Measurements from ENCODE around the gene SHLD3.
"Not testable (repeated sequence)": the region's sequence is repeated elsewhere in the genome, so short reads cannot be mapped to it uniquely, and the experiment has no call there.

The SHLD3 gene

GRCh38 chr5:65674749-65675148, 49.9 kb downstream of the SHLD3 start:
- DNase-seq (ENCODE audit: extremely low read depth in 1 of 2, low read depth in 1 of 2) = no peak

GRCh38 chr5:65676056-65676455, 51.2 kb downstream of the SHLD3 start:
- DNase-seq (ENCODE audit: extremely low read depth in 1 of 2, low read depth in 1 of 2) = not testable (repeated sequence)

Measured in activated CD8-positive, alpha-beta memory T cell treated with anti-CD3 and anti-CD28 coated beads for 1 hour (primary cell).